Retinal pigment epithelial cell (primary cell): ENCODE results near the gene MAGEF1.

Experiments
- DNase-seq: peaks from one replicate; pipeline ENCODE4 v3.0.0-alpha.2; 2010; ENCODE audit warnings: low read depth
- H3K4me3 ChIP-seq: 2 replicates; pipeline ENCODE4 v1.5.1; 2011; ENCODE audit warnings: mild to moderate bottlenecking, low read length, control low read depth, moderate library complexity
- TF ChIP-seq, protein P1 (sequence below): conservative IDR thresholded peaks from 2 replicates; pipeline ENCODE4 v1.5.1; 2011; ENCODE audit warnings: low read depth, low read length, control low read depth, inconsistent platforms

The MAGEF1 gene

GRCh38 chr3:184679056-184679816 lies 32.6 kb downstream of the MAGEF1 start:
- TF ChIP-seq, protein P1, sequence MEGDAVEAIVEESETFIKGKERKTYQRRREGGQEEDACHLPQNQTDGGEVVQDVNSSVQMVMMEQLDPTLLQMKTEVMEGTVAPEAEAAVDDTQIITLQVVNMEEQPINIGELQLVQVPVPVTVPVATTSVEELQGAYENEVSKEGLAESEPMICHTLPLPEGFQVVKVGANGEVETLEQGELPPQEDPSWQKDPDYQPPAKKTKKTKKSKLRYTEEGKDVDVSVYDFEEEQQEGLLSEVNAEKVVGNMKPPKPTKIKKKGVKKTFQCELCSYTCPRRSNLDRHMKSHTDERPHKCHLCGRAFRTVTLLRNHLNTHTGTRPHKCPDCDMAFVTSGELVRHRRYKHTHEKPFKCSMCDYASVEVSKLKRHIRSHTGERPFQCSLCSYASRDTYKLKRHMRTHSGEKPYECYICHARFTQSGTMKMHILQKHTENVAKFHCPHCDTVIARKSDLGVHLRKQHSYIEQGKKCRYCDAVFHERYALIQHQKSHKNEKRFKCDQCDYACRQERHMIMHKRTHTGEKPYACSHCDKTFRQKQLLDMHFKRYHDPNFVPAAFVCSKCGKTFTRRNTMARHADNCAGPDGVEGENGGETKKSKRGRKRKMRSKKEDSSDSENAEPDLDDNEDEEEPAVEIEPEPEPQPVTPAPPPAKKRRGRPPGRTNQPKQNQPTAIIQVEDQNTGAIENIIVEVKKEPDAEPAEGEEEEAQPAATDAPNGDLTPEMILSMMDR: no peak
- peak; percentile 44 for DNase-seq
- no peak overlapping the region for H3K4me3 ChIP-seq

- no peak for DNase-seq
These were observed 33.4 kb downstream of the MAGEF1 start for GRCh38 chr3:184678317-184679055.

GRCh38 chr3:184677344-184678316 lies 34.2 kb downstream of the MAGEF1 start:
- H3K4me3 ChIP-seq: no peak overlapping the region
- TF ChIP-seq, protein P1: no peak
- DNase-seq: no peak

More at GRCh38 chr3:184678317-184679055, 33.4 kb downstream of the MAGEF1 start:
- no peak overlapping the region for H3K4me3 ChIP-seq
- TF ChIP-seq, protein P1: no peak

DNA sequence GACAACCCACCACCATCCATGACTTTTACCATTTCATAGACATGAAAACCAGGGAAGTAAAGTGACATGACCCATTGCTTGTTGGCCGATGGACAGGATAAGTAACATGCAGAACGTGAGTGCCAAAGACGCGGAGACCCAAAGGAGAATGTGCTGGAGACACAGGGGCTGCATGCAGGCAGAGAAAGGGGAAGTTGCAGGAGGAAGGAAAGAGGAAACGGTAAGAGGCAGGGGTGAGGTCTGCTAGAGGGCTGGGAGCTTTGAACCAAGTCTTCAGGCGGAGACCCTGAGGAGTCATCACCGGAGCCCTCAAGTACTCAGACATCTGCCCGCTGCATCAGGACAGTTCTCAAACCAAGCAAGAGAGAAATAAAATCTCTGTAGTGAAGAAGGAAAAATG lies 34.9 kb downstream of the MAGEF1 start:
- TF ChIP-seq, protein P1: no peak
- no peak for DNase-seq
- H3K4me3 ChIP-seq: no peak overlapping the region

GRCh38 chr3:184674626-184675025 lies 37.2 kb downstream of the MAGEF1 start:
- no peak overlapping the region for H3K4me3 ChIP-seq
- TF ChIP-seq, protein P1: no peak
- DNase-seq: no peak

- DNase-seq: no peak
- TF ChIP-seq, protein P1: no peak
- H3K4me3 ChIP-seq: no peak overlapping the region
These were observed 38.6 kb downstream of the MAGEF1 start for GRCh38 chr3:184672977-184673870.
